RKO (cell line): Measurements from ENCODE around the gene NMNAT2.
A peak's percentile ranks its signal among the peaks of the same experiment; 100 is the strongest.
"Not testable (repeated sequence)": the region's sequence is repeated elsewhere in the genome, so short reads cannot be mapped to it uniquely, and the experiment has no call there.

ENCODE experiments used
- DNase-seq: peaks from one replicate; pipeline ENCODE4 v3.0.0-alpha.2; 2016; ENCODE audit warnings: low spot score

NMNAT2 gene

GRCh38 chr1:183259924-183260323 lies 158.3 kb downstream of the NMNAT2 start:
- no peak for DNase-seq

- no peak for DNase-seq
Observed at GRCh38 chr1:183255073-183255472, 163.1 kb downstream of the NMNAT2 start.

DNA sequence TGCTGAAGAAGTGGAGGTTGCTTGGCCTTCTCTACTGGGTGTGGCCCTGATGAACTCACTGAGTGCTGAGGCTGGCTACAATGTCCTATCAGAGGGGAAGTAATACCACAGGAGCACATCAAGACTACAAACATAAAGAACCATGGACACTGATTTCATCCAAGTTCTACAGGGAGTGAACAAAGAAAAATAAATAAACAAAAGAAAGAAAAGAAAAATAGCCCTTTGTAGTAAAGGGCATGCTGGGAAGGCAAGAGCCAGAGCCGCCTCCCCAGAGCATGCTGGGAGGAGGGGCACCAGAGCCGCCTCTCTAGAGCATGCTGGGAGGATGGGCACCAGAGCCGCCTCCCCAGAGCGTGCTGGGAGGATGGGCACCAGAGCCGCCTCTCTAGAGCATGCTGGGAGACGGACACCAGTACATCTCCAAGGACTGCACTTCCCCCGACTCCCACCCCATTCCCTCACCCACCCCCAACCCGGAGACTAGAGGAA lies 166.2 kb downstream of the NMNAT2 start:
- DNase-seq = no peak

DNA sequence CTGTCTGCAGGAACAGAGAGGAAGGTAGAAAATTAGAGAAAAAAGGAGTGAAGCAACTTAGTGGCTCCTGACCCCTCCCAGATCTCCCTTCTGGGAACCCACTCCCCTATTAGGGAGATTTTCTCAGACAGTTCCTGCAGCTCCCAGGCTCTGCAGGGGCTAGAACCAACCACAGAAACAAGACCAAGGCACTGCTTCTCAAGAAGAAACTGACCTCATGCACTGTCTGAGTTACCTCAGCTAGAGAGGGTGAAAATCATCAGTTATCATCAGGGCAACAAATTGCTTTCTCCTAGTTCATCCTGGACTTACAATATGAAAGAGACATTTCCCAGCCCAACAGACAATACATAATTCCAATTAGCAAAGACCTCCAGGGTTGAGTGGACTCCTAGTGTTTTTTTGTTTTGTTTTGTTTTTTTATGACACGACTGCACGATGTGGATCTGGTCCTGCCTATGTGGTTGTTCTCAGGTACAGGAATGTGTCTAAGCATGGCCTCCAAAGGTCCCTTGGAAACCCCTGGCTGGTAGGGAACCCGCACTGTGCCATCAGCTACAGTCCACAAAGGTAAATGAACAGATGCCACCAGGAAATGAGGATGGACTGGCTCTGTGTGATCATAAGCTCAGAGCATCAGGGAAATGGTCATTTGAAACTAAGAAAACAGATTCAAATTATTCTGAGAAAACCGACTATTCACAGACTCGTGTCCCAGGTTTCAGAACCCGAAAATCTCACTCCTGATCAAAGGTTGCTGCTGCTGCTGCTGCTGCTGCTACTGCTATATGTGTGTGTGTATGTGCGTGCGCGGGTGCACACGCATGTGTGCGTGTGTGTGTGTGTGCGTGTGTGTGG lies 166.8 kb downstream of the NMNAT2 start:
- no peak for DNase-seq

DNA sequence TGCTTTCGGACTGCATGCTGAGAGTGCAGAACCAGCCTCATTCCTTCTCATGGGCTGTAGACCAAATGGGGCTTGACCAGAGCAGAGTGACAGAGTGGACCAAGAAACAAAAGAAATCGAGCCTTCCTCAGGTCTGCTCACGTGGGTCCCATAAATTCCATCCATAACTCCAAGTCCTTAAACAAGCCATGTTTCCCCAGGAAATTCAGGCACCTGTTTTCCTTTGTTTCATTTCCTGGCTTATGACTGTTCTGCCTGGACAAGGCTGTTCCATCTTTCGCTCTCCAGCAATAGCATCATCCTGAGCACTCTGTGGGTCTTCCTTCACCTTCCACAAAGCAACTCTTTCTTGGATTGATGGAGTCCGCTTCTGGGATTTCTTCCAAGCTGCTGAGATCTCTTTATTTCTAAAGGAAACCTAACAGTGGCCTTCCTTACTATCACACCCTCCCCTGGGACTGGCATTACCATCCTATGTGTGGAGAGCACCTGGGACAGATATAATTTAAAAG lies 168.2 kb downstream of the NMNAT2 start:
- no peak for DNase-seq

GRCh38 chr1:183248989-183249691 lies 169.0 kb downstream of the NMNAT2 start:
- no peak for DNase-seq

GRCh38 chr1:183247931-183248330 lies 170.2 kb downstream of the NMNAT2 start:
- no peak for DNase-seq

GRCh38 chr1:183247484-183247883 lies 170.7 kb downstream of the NMNAT2 start:
- DNase-seq = no peak

GRCh38 chr1:183247066-183247465 lies 171.1 kb downstream of the NMNAT2 start:
- DNase-seq = no peak

DNA sequence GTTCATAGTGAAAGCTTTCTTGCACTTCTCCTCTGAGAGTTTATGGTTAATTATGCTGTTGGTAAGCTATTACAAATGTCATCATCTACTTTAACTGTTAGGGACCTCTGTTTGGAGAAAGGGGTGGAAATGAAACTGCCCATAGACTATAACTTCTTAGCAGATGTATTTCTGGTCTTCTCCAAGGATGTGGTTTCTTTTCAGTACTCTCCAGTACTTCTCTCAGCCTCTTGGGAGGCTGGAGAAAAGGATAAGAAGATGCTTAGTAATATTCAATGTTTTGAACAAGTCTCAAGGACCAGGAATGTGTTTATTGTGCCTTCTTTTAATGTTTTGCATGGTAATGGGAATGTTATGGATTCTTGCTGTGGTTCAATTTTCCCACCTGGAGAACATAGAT lies 171.7 kb downstream of the NMNAT2 start:
- DNase-seq = no peak

- no peak for DNase-seq
Observed at GRCh38 chr1:183245357-183245756, 172.8 kb downstream of the NMNAT2 start.

GRCh38 chr1:183244466-183244865 lies 173.7 kb downstream of the NMNAT2 start:
- no peak for DNase-seq

- no peak for DNase-seq
Observed at GRCh38 chr1:183243161-183244050, 174.8 kb downstream of the NMNAT2 start.

GRCh38 chr1:183242556-183242955 lies 175.6 kb downstream of the NMNAT2 start:
- DNase-seq = no peak

GRCh38 chr1:183241471-183241870 lies 176.7 kb downstream of the NMNAT2 start:
- no peak for DNase-seq

GRCh38 chr1:183240853-183241252 lies 177.3 kb downstream of the NMNAT2 start:
- DNase-seq = not testable (repeated sequence)

DNA sequence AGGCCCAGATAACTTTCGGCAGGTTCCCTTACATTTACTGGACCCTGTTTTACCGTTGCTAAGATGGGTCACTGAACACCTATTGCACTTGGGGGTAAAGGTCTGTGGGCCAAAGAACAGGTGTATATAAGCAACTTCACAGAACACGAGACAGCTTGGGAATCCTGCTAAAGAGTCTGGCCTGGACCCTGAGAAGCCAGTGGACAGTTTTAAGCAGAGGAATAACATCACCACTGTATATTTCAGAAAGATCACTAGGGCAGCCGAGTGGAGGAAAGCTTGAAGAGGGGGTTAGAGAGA lies 177.7 kb downstream of the NMNAT2 start:
- no peak for DNase-seq

DNA sequence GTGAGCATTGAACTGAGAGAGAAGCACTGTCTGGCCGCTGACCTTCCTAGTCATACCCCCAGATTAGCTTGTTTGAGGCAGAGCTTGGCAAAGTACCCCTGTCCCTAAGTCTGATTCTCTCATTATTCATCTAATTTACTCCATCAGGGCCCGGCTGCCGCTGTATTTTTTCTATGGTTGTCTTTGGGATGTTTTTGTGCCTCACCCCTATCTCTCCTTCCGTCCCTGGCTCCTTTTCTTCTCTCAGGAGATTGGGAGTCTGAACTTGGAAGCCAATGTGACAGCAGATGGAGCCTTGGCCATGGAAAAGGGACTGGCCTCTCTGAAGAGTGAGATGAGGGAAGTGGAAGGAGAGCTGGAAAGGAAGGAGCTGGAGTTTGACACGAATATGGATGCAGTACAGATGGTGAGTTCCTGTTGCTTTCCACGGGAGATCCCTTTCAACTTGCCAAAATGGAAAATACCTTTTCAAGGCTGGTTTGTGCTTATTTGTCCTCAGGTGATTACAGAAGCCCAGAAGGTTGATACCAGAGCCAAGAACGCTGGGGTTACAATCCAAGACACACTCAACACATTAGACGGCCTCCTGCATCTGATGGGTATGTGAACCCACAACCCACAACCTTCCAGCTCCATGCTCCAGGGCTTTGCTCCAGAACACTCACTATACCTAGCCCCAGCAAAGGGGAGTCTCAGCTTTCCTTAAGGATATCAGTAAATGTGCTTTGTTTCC lies 178.2 kb downstream of the NMNAT2 start:
- DNase-seq = no peak

DNA sequence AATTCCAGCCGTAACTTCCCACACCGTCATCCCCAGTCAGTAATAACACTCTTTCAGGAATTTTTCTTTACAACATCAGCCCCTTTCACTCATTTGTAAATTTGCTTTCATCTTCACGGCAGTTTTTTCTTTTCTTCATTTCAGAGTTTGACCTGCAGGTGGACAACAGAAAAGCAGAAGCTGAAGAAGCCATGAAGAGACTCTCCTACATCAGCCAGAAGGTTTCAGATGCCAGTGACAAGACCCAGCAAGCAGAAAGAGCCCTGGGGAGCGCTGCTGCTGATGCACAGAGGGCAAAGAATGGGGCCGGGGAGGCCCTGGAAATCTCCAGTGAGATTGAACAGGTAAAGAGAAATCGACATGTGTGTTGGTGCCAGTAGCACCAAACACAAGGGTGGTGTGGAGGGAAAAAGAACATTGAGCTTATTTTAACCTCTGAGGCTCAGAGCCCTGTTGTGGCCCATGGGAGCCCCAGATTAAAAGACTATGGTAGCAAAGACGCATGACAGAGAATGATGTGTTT lies 178.9 kb downstream of the NMNAT2 start:
- no peak for DNase-seq

GRCh38 chr1:183238071-183238470 lies 180.1 kb downstream of the NMNAT2 start:
- DNase-seq = peak; percentile 85

DNA sequence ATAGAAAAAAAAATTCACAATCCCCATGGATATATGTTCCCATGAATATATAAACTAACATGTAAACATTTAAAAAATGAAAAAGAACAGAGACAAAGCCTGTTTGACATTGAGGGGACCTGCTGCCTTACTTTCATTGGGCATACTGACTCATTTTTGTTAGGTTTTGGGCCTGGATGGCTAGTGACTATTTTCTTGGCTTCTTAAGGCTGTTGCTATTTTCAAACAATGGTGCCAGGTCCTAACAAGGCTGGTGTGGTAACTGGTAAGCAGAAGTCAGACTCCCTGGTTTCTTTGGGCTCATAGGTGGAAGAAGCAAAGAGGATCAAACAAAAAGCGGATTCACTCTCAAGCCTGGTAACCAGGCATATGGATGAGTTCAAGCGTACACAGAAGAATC lies 181.1 kb downstream of the NMNAT2 start:
- DNase-seq = no peak
